ENCODE data around the gene MPP7.

MPP7 gene

GRCh38 chr10:28304032-28304571 lies 1.2 kb upstream of the MPP7 start:
- no peak for DNase-seq

GRCh38 chr10:28302012-28302637 lies 739 bp downstream of the MPP7 start:
- DNase-seq, result no peak

- DNase-seq, result no peak
Measured at GRCh38 chr10:28300027-28300426, 2.8 kb downstream of the MPP7 start.

GRCh38 chr10:28298951-28299350 lies 3.9 kb downstream of the MPP7 start:
- DNase-seq, result no peak

- DNase-seq, result no peak
Measured at GRCh38 chr10:28296023-28296422, 6.8 kb downstream of the MPP7 start.

GRCh38 chr10:28295336-28295735 lies 7.5 kb downstream of the MPP7 start:
- DNase-seq, result no peak

GRCh38 chr10:28294809-28295208 lies 8.1 kb downstream of the MPP7 start:
- no peak for DNase-seq

GRCh38 chr10:28294169-28294532 lies 8.7 kb downstream of the MPP7 start:
- DNase-seq, result no peak

GRCh38 chr10:28293236-28294168 lies 9.4 kb downstream of the MPP7 start:
- no peak for DNase-seq

GRCh38 chr10:28291881-28292297 lies 11.0 kb downstream of the MPP7 start:
- DNase-seq, result no peak

- no peak for DNase-seq
Measured at GRCh38 chr10:28285816-28286215, 17.0 kb downstream of the MPP7 start.

- DNase-seq, result no peak
Measured at GRCh38 chr10:28284126-28284525, 18.7 kb downstream of the MPP7 start.

GRCh38 chr10:28283251-28283650 lies 19.6 kb downstream of the MPP7 start:
- no peak for DNase-seq

- no peak for DNase-seq
Measured at GRCh38 chr10:28282336-28282735, 20.5 kb downstream of the MPP7 start.

- no peak for DNase-seq
Measured at GRCh38 chr10:28281726-28282315, 21.0 kb downstream of the MPP7 start.

- DNase-seq, result no peak
Measured at GRCh38 chr10:28280652-28281051, 22.2 kb downstream of the MPP7 start.

GRCh38 chr10:28279878-28280277 lies 23.0 kb downstream of the MPP7 start:
- no peak for DNase-seq

GRCh38 chr10:28278842-28279241 lies 24.0 kb downstream of the MPP7 start:
- no peak for DNase-seq

GRCh38 chr10:28276384-28276783 lies 26.5 kb downstream of the MPP7 start:
- no peak for DNase-seq

GRCh38 chr10:28274475-28274874 lies 28.4 kb downstream of the MPP7 start:
- DNase-seq, result no peak

GRCh38 chr10:28273343-28273742 lies 29.5 kb downstream of the MPP7 start:
- DNase-seq, result no peak

GRCh38 chr10:28269842-28270456 lies 32.9 kb downstream of the MPP7 start:
- no peak for DNase-seq

Measured in activated CD4-positive, alpha-beta T cell treated with anti-CD3 and anti-CD28 coated beads for 1 hour (primary cell).